GM19328 (cell line): Measurements from ENCODE around the gene KATNBL1.
A peak's percentile ranks its signal among the peaks of the same experiment; 100 is the strongest.

Experiments used
- ATAC-seq: cut with Tn5 transposase; IDR thresholded peaks from one replicate; pipeline ENCODE4 v1.9.1; 2021; ENCODE audit warnings: mild to moderate bottlenecking, moderate library complexity; ENCODE audit not compliant: unreplicated experiment

Gene KATNBL1

GRCh38 chr15:34119291-34119690, 90.6 kb downstream of the KATNBL1 start:
- no peak for ATAC-seq

- ATAC-seq = no peak
These were observed 93.3 kb downstream of the KATNBL1 start for GRCh38 chr15:34116620-34117019.

DNA sequence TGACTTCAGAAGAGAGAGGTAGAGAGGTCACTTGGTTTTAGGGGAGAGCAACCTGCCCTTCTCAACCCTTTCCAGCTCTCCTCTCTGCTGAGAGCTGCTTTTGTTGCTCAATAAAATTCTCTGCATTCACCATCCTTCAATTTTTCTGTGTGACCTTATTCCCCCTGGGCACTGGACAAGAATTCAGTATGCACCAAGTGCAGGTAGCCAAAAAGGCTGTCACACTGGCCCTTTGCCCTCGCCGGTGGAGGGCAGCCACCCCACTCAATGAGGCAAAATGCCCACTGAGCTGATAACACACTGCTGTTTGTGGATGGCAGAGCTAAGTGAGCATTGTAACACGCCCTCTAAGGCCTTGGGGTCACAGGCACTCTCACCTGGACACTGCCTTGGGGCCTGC, 95.2 kb downstream of the KATNBL1 start:
- ATAC-seq = no peak

- ATAC-seq = no peak
These were observed 95.7 kb downstream of the KATNBL1 start for GRCh38 chr15:34114215-34114614.

GRCh38 chr15:34111488-34111887, 98.4 kb downstream of the KATNBL1 start:
- no peak for ATAC-seq

- ATAC-seq = no peak
These were observed 99.9 kb downstream of the KATNBL1 start for GRCh38 chr15:34109797-34110663.

GRCh38 chr15:34107315-34107714, 102.6 kb downstream of the KATNBL1 start:
- no peak for ATAC-seq

DNA sequence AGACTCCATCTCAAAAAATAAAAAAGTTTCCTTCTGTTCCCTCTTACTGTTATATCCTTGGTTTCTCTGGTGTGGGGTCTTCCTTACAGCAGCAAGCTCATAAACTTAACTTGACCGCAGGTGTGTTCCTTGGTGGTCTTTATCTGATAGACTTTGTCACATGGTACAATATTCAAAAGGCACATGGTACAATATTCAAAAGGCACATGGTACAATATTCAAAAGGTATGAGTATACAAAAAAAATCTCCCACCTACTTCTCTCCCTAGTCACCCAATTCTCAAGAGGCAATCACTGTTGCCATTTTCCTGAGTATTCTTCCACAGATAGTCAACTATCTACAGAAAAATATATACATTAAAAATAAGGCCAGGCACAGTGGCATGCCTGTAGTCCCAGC, 103.5 kb downstream of the KATNBL1 start:
- ATAC-seq = no peak

GRCh38 chr15:34102175-34102925, 107.5 kb downstream of the KATNBL1 start:
- no peak for ATAC-seq

DNA sequence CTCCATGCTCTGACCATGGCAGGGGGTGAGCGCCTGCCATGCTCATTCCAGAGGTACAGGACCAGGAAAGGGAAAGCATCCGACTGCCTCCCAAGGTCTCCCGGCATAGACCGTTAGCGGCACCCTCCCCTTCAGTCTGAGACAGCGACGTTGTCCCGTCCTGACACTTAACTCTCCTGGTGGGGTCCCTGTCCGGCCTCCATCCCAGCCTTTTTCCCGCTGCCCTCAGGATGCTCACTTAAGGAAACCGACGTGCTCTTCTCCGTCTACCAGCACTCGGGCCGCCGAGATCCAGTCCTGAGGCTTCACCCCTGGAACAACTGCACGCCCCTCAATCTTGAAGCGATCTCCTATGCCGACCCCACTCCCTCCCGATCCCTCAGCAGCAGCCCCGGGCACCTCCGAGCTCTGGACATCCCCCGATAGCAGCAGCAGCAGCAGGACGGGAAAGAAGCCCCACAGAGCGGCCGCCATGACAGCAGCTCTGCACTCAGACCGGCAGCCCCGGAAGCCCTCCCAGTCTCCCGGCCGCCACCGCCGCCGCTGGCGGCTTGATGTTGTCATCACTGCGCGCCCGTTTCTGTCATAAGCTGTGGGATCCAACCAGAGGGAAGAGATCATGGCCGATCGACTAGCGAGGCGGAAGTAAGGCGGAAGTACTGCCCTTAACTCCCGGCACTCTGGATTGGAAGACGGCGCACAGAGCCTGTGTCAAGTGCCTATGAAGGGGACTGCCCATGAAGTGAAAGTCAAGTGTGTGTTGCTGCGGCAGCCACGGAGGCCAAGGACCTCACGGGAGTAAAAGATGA, 108.3 kb downstream of the KATNBL1 start, which contains the start of the genes EMC7 and PGBD4:
EMC7 (minus strand) TSS at position 497 of the 809 bp plus-strand sequence; CDS start at position 474, 23 bp downstream.
PGBD4 (plus strand) TSS at position 718 of the 809 bp plus-strand sequence. CDS start 449 bp downstream, outside the sequence.
- ATAC-seq = peak; percentile 98

- no peak for ATAC-seq
These were observed 110.0 kb downstream of the KATNBL1 start for GRCh38 chr15:34099914-34100313.
